Activated naive CD4-positive, alpha-beta T cell treated with anti-CD3 and anti-CD28 coated beads, Interleukin-2, amount 50 U/mL, for 24 hours (primary cell): Measurements from ENCODE around the gene SYPL2.
A peak's percentile ranks its signal among the peaks of the same experiment; 100 is the strongest.

Experiments
- H3K27ac Mint-ChIP-seq: one replicate; pipeline ENCODE4 v1.8.0; 2021; ENCODE audit warnings: mild to moderate bottlenecking, mixed read lengths
- H3K27me3 Mint-ChIP-seq: one replicate; pipeline ENCODE4 v1.8.0; 2021; ENCODE audit warnings: mixed read lengths
- H3K36me3 Mint-ChIP-seq: one replicate; pipeline ENCODE4 v1.8.0; 2021; ENCODE audit warnings: mixed read lengths
- H3K4me1 Mint-ChIP-seq: one replicate; pipeline ENCODE4 v1.8.0; 2021; ENCODE audit warnings: mixed read lengths
- H3K4me3 Mint-ChIP-seq: one replicate; pipeline ENCODE4 v1.8.0; 2021; ENCODE audit warnings: mild to moderate bottlenecking, mixed read lengths
- H3K9me3 Mint-ChIP-seq: one replicate; pipeline ENCODE4 v1.8.0; 2021; ENCODE audit warnings: mixed read lengths

The SYPL2 gene

GRCh38 chr1:109481646-109482045, 15.3 kb downstream of the SYPL2 start:
- Mint-ChIP-seq H3K36me3 (no peaks in the 10 kb centered on the region), H3K27me3 (peaks cover 2% of the 10 kb centered on the region), H3K4me3 (no peak overlapping the region), H3K27ac (no peak overlapping the region), H3K4me1 (peaks cover 37% of the 10 kb centered on the region), H3K9me3 (no peaks in the 10 kb centered on the region)

GRCh38 chr1:109482242-109482641, 15.9 kb downstream of the SYPL2 start:
- peaks cover 2% of the 10 kb centered on the region for H3K27me3 Mint-ChIP-seq
- no peaks in the 10 kb centered on the region for H3K9me3 Mint-ChIP-seq
- no peaks in the 10 kb centered on the region for H3K36me3 Mint-ChIP-seq
- peak overlapping the region; percentile 95 for H3K4me3 Mint-ChIP-seq
- H3K27ac Mint-ChIP-seq, result peak overlapping the region; percentile 53
- H3K4me1 Mint-ChIP-seq, result peaks cover 37% of the 10 kb centered on the region

- Mint-ChIP-seq H3K4me1 (peaks cover 40% of the 10 kb centered on the region), H3K27ac (peak overlapping the region; percentile 95), H3K27me3 (peaks cover 2% of the 10 kb centered on the region), H3K4me3 (peak overlapping the region; percentile 95), H3K9me3 (no peaks in the 10 kb centered on the region), H3K36me3 (no peaks in the 10 kb centered on the region)
Measured at GRCh38 chr1:109482791-109483671, 16.7 kb downstream of the SYPL2 start.

DNA sequence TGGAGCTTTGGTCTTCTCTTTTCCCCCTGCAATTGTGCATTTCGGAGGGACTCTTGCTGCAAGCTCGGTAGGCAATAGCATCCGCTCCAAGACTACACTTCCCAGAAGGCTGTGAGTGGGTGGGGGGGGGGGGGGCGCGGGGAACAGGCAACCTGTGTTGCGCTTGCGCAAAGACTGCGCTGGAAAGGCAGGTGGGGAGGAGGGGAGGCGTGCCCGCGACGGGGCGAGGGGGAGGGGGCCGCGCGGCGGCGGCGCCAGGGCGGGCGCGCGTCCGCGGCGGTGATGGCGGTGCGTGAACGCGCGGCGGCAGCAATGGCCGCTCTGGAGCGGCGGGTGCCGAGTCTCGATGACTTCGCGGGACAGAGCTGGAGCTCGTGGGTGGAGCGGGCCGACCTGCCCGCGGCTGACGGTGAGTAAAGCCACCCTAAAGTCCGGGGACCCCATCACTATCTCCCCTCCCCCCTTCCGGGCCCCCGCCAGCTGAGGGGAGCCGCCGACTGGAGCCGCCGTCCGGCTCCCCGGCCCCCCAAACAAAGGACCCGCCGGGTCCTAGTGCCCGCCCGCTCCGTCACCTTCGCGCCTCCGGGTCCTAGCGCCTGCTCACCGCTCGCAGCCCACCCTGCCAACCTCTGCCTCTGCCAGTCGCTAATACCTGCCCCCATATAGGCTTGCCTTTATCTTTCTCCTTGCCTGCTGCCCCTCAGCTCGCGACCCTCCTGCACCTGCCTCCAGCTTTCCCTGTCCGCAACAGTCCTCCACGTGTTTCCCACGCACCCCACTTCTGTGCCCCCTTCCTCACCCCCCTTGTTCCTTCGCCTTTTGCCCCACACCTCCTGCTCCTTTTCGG, 17.5 kb downstream of the SYPL2 start, which contains the start of gene ATXN7L2:
TSS of gene ATXN7L2 (plus strand) at position 234 of the 847 bp plus-strand sequence. CDS start at position 283, 49 bp downstream.
- Mint-ChIP-seq H3K27ac (peak within 1 kb of the TSS; percentile 95), H3K4me3 (peak within 1 kb of the TSS; percentile 95), H3K9me3 (no peaks in the 10 kb centered on the region), H3K4me1 (peaks cover 37% of the 10 kb centered on the region), H3K27me3 (no peaks in the 10 kb centered on the region), H3K36me3 (no peaks in the 10 kb centered on the region)

DNA sequence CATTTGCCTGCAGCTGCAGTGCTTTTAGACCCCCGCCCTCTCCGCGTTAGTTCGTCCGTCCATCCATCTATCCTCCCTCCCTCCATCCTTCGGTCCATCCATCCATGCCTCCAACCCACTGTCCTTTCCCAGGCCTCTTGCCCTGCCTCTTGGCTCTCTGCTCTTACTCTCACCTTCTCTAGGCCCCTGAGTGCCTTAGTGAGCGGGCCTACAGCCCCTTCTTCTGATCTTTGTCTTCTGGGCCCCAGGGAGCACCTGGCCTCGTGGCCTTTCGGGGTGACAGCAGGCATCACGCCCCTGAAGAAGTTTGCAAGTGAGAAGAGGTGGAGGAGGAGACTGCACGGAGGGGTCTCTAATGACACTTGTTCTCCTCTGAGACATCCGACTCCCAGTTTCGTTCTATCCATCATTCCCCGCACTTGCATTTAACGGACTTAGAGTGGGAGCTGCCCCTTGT, 18.2 kb downstream of the SYPL2 start:
- Mint-ChIP-seq H3K4me3 (peak overlapping the region; percentile 95), H3K27ac (peak overlapping the region; percentile 95), H3K36me3 (no peaks in the 10 kb centered on the region), H3K4me1 (peaks cover 35% of the 10 kb centered on the region), H3K27me3 (no peaks in the 10 kb centered on the region), H3K9me3 (no peaks in the 10 kb centered on the region)

GRCh38 chr1:109485001-109485400, 18.7 kb downstream of the SYPL2 start:
- H3K27me3 Mint-ChIP-seq, result no peaks in the 10 kb centered on the region
- peak overlapping the region; percentile 95 for H3K27ac Mint-ChIP-seq
- peak overlapping the region; percentile 95 for H3K4me3 Mint-ChIP-seq
- H3K9me3 Mint-ChIP-seq, result no peaks in the 10 kb centered on the region
- H3K4me1 Mint-ChIP-seq, result peaks cover 35% of the 10 kb centered on the region
- H3K36me3 Mint-ChIP-seq, result no peaks in the 10 kb centered on the region

- Mint-ChIP-seq H3K36me3 (no peaks in the 10 kb centered on the region), H3K27ac (no peak overlapping the region), H3K9me3 (no peaks in the 10 kb centered on the region), H3K4me1 (peaks cover 38% of the 10 kb centered on the region), H3K27me3 (no peaks in the 10 kb centered on the region), H3K4me3 (no peak overlapping the region)
Measured at GRCh38 chr1:109487261-109487660, 20.9 kb downstream of the SYPL2 start.

GRCh38 chr1:109488201-109488600, 21.9 kb downstream of the SYPL2 start:
- no peaks in the 10 kb centered on the region for H3K36me3 Mint-ChIP-seq
- peaks cover 33% of the 10 kb centered on the region for H3K4me1 Mint-ChIP-seq
- H3K4me3 Mint-ChIP-seq, result no peak overlapping the region
- no peaks in the 10 kb centered on the region for H3K9me3 Mint-ChIP-seq
- H3K27ac Mint-ChIP-seq, result no peak overlapping the region
- H3K27me3 Mint-ChIP-seq, result no peaks in the 10 kb centered on the region

DNA sequence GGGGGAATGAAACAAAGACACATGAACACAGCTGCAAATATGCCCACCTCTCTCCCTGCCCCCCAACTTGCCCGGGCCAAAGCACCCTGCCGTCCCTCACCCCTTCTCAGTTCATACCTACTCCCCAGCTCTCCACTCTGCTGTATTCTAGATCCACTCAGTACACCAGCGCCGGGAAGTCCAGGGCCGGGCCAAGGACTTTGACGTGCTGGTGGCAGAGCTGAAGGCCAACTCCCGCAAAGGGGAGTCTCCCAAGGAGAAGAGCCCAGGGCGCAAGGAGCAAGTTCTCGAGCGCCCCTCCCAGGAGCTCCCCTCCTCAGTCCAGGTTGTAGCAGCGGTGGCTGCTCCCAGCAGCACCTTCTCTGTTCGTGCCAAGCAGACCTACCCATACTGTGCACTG, 22.4 kb downstream of the SYPL2 start:
- Mint-ChIP-seq H3K27ac (no peak overlapping the region), H3K4me3 (no peak overlapping the region), H3K36me3 (no peaks in the 10 kb centered on the region), H3K27me3 (no peaks in the 10 kb centered on the region), H3K4me1 (peaks cover 29% of the 10 kb centered on the region), H3K9me3 (no peaks in the 10 kb centered on the region)

GRCh38 chr1:109490029-109490933, 23.9 kb downstream of the SYPL2 start:
- Mint-ChIP-seq H3K4me3 (no peak overlapping the region), H3K36me3 (peaks cover 2% of the 10 kb centered on the region), H3K9me3 (no peaks in the 10 kb centered on the region), H3K4me1 (peaks cover 29% of the 10 kb centered on the region), H3K27me3 (no peaks in the 10 kb centered on the region), H3K27ac (no peak overlapping the region)

- no peak overlapping the region for H3K4me3 Mint-ChIP-seq
- H3K36me3 Mint-ChIP-seq, result peaks cover 2% of the 10 kb centered on the region
- H3K27ac Mint-ChIP-seq, result no peak overlapping the region
- no peaks in the 10 kb centered on the region for H3K27me3 Mint-ChIP-seq
- no peaks in the 10 kb centered on the region for H3K9me3 Mint-ChIP-seq
- H3K4me1 Mint-ChIP-seq, result peaks cover 32% of the 10 kb centered on the region
Measured at GRCh38 chr1:109490934-109491302, 24.6 kb downstream of the SYPL2 start.

DNA sequence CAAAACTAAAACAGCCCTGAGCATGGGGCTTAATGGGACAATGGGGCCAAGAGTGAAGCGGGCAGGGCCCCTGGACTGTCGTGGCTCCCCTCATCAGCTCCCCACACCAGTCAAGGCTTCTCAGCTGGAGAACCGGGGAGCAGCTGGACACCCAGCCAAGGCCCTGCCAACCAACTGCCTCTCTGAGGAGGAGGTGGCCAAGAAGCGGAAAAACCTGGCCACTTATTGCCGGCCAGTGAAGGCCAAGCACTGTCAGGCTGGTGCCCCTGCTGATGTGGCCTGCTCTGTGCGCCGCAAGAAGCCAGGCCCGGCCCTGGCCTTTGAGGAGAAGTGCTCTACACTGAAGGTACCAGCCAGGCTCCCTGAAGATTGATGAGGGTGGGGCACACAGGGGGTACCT, 25.0 kb downstream of the SYPL2 start:
- Mint-ChIP-seq H3K4me1 (peaks cover 36% of the 10 kb centered on the region), H3K36me3 (peaks cover 2% of the 10 kb centered on the region), H3K27me3 (no peaks in the 10 kb centered on the region), H3K27ac (no peak overlapping the region), H3K9me3 (no peaks in the 10 kb centered on the region), H3K4me3 (no peak overlapping the region)

- Mint-ChIP-seq H3K36me3 (peaks cover 2% of the 10 kb centered on the region), H3K4me3 (peak overlapping the region; percentile 30), H3K4me1 (peaks cover 47% of the 10 kb centered on the region), H3K27ac (peak overlapping the region; percentile 46), H3K27me3 (no peaks in the 10 kb centered on the region), H3K9me3 (no peaks in the 10 kb centered on the region)
Measured at GRCh38 chr1:109492779-109493178, 26.4 kb downstream of the SYPL2 start.

DNA sequence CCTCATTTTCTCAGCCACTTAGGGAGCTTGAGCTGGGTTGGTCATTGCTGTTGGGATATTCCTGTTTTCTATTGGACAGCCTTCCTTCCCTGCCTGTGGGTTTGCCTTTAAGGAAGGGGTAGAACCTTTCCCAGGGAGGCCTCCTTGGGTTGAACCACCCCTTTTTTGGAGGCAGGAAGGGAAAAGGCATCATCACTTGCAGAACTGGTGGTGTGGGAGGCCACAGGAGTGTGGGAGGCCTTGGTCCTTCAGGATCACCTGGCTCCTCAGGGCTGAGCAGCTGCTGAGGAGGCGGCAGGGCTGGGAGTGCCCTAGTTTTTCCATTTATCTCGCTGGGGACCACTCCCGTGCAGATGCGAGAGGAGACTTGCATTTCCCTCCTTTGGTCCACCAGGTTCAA, 26.9 kb downstream of the SYPL2 start:
- H3K36me3 Mint-ChIP-seq, result peaks cover 2% of the 10 kb centered on the region
- H3K9me3 Mint-ChIP-seq, result no peaks in the 10 kb centered on the region
- no peaks in the 10 kb centered on the region for H3K27me3 Mint-ChIP-seq
- H3K4me3 Mint-ChIP-seq, result peak overlapping the region; percentile 93
- peaks cover 49% of the 10 kb centered on the region for H3K4me1 Mint-ChIP-seq
- H3K27ac Mint-ChIP-seq, result no peak overlapping the region
